ENCODE data around the gene EPHX1.
"Not testable (repeated sequence)": the region's sequence is repeated elsewhere in the genome, so short reads cannot be mapped to it uniquely, and the experiment has no call there.

Gene EPHX1

DNA sequence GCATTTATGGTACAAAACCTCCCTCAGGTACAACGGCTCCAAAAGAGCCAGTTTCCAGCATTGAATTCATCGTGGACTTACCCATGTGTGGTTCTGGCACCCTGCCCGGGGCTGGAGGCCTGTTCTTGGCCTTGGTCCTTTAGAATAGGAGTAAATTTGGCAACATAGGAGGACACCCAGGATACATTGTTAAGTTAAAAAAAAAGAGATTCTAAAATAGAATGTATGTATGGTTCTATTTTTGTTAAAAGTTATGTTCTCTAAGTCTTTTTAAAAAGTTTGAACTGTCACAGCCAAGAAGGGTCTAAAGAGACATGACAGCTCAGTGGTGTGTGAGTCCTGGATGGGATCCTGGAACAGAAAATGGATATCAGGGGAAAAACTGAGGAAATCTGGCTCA, 25.9 kb downstream of the EPHX1 start:
- H3K4me3 Mint-ChIP-seq = no peak overlapping the region
- H3K36me3 Mint-ChIP-seq = peaks cover 0 to 2% of the 10 kb centered on the region in 2 donors
- H3K27me3 Mint-ChIP-seq = no peaks in the 10 kb centered on the region
- ATAC-seq (replicated peaks) (no peak), DNase-seq (no peak)
- no peak overlapping the region for H3K27ac Mint-ChIP-seq
- peaks cover 0 to 2% of the 10 kb centered on the region in 2 donors for H3K4me1 Mint-ChIP-seq
- H3K9me3 Mint-ChIP-seq = no peaks in the 10 kb centered on the region

DNA sequence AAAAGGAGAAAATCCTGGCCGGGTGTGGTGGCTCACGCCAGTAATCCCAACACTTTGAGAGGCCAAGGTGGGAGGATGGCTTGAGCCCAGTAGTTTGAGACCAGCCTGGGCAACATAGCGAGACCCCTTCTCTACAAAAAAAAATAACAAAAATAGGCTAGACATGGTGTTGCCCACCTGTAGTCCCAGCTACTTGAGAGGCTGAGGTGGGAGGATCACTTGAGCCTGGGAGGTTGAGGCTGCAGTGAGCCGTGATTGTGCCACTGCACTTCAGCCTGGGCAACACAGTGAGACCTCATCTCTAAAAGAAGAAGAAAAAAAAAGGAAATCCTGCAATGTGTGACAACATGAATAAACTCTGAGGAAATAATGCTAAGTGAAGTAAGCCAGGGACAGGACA, 26.4 kb downstream of the EPHX1 start:
- not testable (repeated sequence) for ATAC-seq (replicated peaks); H3K27me3 Mint-ChIP-seq; DNase-seq; H3K9me3 Mint-ChIP-seq; H3K36me3 Mint-ChIP-seq; H3K4me1 Mint-ChIP-seq; H3K27ac Mint-ChIP-seq; H3K4me3 Mint-ChIP-seq

DNA sequence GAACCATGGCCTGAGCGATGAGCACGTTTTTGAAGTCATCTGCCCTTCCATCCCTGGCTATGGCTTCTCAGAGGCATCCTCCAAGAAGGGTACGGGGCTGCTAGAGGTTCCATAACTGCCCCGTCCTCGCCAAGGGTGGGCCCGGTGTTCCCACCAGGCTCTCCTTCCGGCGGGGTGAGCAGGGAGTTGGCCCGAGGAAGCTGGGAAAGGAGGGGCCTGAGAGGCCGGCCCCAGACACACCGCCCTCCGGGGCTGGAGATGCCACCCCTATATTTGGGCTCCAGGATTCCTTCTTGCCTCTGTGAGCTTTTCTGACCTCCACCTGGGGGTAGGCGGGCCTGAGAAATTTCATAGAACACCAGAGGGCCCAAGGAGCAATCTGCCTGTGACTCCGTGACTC, 28.9 kb downstream of the EPHX1 start:
- H3K9me3 Mint-ChIP-seq = no peaks in the 10 kb centered on the region
- H3K4me3 Mint-ChIP-seq = no peak overlapping the region
- H3K27ac Mint-ChIP-seq = no peak overlapping the region
- no peaks in the 10 kb centered on the region for H3K27me3 Mint-ChIP-seq
- peaks cover 3 to 9% of the 10 kb centered on the region in 2 donors for H3K4me1 Mint-ChIP-seq
- no peak for ATAC-seq (replicated peaks)
- peaks cover 2 to 3% of the 10 kb centered on the region in 2 donors for H3K36me3 Mint-ChIP-seq
- no peak for DNase-seq

DNA sequence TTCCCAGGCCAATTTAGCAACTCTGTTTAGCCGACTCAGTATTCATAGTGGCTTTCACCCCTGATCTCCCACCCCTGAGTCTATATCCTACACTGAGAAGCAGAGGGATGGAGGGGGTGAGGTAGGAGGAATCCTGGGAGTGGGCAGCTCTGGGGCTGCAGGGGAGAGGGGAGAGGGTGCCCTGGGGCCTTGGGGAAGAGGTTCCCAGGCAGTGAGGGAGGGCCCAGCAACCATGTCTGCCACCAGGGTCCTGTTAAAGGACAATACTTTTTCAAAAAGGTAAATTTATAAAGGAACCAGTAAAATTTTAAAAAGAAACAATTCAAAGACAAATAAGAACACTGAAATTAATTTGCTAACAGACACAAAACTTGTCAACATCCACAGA, 30.3 kb downstream of the EPHX1 start:
- Mint-ChIP-seq H3K27me3 (no peaks in the 10 kb centered on the region), H3K4me3 (no peak overlapping the region), H3K27ac (peak overlapping the region; percentile 51), H3K36me3 (peaks cover 2 to 7% of the 10 kb centered on the region in 2 donors), H3K9me3 (no peaks in the 10 kb centered on the region), H3K4me1 (peaks cover 7 to 10% of the 10 kb centered on the region in 2 donors)
- DNase-seq = no peak
- ATAC-seq (replicated peaks) = no peak

DNA sequence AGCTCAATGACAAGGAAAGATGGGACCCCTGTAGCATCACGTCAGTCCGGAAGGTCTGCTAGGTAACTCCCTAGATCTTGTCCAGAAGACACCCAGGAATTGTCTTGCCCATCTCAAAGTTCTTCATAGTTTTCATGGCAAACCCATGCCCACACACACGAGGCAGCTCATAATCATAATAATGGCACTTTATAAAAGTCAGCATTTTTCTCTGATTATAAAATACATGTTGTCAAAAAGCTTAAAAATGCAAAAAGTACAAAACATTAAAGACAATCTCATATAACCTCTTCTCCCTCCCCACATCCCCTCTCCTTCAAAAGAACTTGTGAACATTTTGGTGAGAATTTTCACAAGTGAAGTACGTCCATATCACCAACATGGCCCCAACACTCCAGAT, 30.8 kb downstream of the EPHX1 start:
- Mint-ChIP-seq H3K4me3 (no peak overlapping the region), H3K4me1 (peaks cover 9 to 15% of the 10 kb centered on the region in 2 donors), H3K9me3 (no peaks in the 10 kb centered on the region), H3K27me3 (no peaks in the 10 kb centered on the region), H3K36me3 (peaks cover 5 to 7% of the 10 kb centered on the region in 2 donors), H3K27ac (no peak overlapping the region)
- DNase-seq (no peak), ATAC-seq (replicated peaks) (no peak)

DNA sequence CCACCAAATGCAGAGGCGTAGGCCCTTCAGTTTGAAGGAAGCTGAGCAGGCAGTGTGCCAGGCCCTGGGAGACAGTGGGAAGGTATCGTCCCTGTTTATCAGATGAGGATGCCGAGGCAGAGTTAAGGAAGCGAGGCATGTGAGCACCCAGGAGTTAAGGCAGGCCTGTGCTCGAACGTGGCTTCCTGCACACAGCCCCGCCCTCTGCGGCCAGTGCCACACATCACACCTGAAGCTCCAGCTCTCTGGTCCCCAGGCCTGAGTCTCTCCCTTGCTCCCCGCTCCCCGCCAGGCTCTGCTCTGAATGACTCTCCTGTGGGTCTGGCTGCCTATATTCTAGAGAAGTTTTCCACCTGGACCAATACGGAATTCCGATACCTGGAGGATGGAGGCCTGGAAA, 32.1 kb downstream of the EPHX1 start:
- ATAC-seq (replicated peaks) = no peak
- no peaks in the 10 kb centered on the region for H3K9me3 Mint-ChIP-seq

DNA sequence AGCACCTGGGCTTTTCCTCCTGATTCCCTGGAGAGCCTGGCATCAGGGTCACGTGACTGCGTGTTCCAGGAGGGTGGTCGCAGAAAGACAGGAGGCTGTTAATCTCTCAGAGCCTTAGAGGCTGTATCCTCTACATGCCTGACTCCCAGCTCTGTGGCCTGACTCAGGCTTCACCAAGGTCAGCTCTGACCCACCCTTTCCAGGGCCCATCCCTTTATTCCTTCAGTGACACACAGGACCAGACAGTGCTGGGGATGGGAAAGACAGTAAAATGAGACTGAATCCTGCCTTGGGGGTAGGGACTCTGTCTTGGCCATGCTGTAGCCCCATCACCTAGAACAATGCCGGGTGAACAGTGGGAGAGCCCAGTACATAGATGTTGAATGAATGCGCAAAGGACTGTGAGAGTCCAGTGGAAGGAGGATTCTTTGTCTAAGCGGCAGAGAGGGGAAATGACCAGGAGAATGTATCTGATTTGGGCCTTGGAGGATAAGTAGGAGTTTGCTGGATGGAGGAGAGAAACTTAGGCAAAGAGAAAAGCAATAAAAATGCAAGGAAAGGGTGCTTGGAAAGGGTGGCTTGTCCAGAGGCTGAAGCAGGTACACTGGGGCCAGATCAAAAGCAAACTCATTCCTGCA, 33.0 kb downstream of the EPHX1 start:
- Mint-ChIP-seq H3K27ac (no peak overlapping the region), H3K9me3 (no peaks in the 10 kb centered on the region), H3K27me3 (no peaks in the 10 kb centered on the region), H3K36me3 (peaks cover 11 to 16% of the 10 kb centered on the region in 2 donors), H3K4me3 (no peak overlapping the region), H3K4me1 (peaks cover 22 to 37% of the 10 kb centered on the region in 2 donors)
- ATAC-seq (replicated peaks) = no peak
- no peak for DNase-seq

More for the DNA sequence above, 32.1 kb downstream of the EPHX1 start:
- H3K4me3 Mint-ChIP-seq = no peak overlapping the region
- peaks cover 15 to 29% of the 10 kb centered on the region in 2 donors for H3K4me1 Mint-ChIP-seq
- no peak for DNase-seq
- H3K27me3 Mint-ChIP-seq = no peaks in the 10 kb centered on the region
- H3K36me3 Mint-ChIP-seq = peaks cover 11 to 16% of the 10 kb centered on the region in 2 donors
- H3K27ac Mint-ChIP-seq = no peak overlapping the region

DNA sequence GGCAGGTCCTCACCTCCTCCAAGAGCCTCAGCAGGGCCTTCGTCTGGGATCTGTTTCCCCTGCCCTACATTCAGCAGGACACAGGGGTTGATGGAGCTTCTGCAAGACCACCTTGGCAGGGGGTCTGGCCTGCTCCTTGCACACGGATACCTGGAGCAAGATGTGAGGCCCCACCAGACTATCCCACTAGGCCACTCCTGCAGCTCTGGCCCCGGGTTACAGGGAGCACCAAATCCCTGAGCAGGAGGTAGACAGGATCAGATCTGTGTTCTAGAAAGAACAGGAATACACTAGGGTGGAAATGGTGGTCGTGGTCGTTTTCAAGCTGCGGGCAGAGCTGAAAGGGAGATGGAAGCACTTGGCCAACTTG, 33.5 kb downstream of the EPHX1 start:
- DNase-seq (no peak), ATAC-seq (replicated peaks) (no peak)
- Mint-ChIP-seq H3K36me3 (peaks cover 11 to 17% of the 10 kb centered on the region in 2 donors), H3K4me1 (peaks cover 27 to 42% of the 10 kb centered on the region in 2 donors), H3K27ac (no peak overlapping the region), H3K27me3 (no peaks in the 10 kb centered on the region), H3K9me3 (no peaks in the 10 kb centered on the region), H3K4me3 (no peak overlapping the region)

DNA sequence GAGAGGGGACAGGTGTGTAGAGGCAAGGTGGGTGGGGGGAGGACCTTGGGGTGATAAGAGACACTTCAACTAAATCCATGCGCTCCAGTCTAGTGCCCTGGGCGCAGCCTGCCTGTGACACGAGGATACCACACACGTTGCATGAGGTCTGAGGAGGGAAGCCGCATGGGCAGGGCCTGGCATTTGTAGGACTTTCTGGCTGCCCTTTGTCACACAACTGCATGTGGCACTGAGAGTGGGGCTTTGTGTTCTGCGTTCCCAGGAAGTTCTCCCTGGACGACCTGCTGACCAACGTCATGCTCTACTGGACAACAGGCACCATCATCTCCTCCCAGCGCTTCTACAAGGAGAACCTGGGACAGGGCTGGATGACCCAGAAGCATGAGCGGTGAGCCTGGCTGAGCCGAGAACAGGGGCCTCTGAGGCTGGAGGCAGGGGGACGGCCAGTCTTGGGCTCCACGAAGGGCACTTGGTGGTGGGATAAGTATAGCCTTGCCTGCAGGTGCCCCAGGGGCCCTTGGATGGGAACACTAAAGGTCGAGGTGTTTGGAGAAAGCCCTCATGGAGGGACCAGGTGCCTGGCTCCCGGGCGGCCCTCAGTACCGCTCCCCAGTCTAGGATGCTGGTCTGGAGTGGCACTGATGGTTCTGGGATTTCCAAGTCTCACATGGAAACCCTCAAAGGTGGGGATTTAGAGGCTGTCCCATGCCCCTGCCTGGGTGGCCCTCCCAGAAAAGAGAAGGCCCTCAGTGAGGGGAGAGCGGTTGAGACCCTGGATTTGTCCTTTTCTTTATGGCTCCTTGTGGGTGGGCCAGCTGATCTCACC, 34.5 kb downstream of the EPHX1 start:
- Mint-ChIP-seq H3K27ac (no peak overlapping the region), H3K4me1 (peaks cover 35 to 52% of the 10 kb centered on the region in 2 donors), H3K27me3 (no peaks in the 10 kb centered on the region), H3K9me3 (no peaks in the 10 kb centered on the region), H3K4me3 (no peak overlapping the region), H3K36me3 (peaks cover 11 to 24% of the 10 kb centered on the region in 2 donors)
- ATAC-seq (replicated peaks) = no peak
- DNase-seq = no peak

DNA sequence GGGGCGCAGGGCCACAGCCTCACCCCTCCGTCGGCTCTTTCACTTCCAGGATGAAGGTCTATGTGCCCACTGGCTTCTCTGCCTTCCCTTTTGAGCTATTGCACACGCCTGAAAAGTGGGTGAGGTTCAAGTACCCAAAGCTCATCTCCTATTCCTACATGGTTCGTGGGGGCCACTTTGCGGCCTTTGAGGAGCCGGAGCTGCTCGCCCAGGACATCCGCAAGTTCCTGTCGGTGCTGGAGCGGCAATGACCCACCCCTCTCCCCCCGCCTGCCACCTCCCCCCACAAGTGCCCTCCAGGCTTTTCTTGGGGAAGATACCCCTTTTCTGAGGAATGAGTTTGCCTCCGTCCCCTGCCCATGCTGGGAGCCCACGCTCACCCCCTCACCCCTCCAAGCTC, 35.2 kb downstream of the EPHX1 start:
- peaks cover 15 to 30% of the 10 kb centered on the region in 2 donors for H3K36me3 Mint-ChIP-seq
- H3K9me3 Mint-ChIP-seq = no peaks in the 10 kb centered on the region
- ATAC-seq (replicated peaks) (no peak), DNase-seq (no peak)
- H3K27me3 Mint-ChIP-seq = no peaks in the 10 kb centered on the region
- no peak overlapping the region for H3K4me3 Mint-ChIP-seq
- peaks cover 40 to 59% of the 10 kb centered on the region in 2 donors for H3K4me1 Mint-ChIP-seq
- H3K27ac Mint-ChIP-seq = no peak overlapping the region

DNA sequence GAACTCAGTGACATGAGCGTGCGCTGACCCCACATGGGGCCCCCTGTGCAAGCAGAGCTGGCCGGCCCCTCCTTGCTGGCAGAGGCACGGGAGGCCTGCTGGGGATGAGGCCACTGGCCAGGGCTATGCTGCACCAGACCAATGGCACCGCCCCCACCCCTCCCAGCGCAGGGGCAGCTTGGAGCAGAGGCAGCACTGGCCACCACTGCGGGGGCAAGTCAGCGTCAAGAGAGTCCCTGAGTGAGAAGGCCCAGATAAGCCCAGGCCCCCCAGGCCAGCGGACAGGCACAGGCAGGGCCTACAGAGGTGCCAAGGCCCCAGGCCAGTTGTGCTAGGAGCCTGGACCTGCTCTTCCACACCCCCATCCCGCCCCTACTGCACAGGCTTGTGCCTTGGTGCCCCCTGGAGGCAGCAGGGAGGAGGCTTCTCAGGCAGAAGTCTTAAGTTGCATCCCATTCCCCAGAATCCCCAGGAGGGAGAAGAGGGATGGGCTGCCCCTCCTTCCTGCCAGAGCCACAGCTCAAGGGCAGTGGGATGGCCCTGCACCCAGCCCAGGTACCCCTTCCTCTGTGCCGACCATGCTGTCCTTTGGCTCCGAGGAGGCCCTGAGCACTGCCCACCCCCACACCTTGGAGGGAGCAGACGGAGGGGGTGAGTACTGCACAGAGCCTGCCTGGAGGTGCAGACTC, 35.8 kb downstream of the EPHX1 start:
- Mint-ChIP-seq H3K36me3 (peaks cover 18 to 34% of the 10 kb centered on the region in 2 donors), H3K27me3 (no peaks in the 10 kb centered on the region), H3K4me3 (no peak overlapping the region), H3K4me1 (peaks cover 41 to 61% of the 10 kb centered on the region in 2 donors), H3K9me3 (no peaks in the 10 kb centered on the region), H3K27ac (peak overlapping the region; percentile 31)
- ATAC-seq (replicated peaks) = no peak
- no peak for DNase-seq

DNA sequence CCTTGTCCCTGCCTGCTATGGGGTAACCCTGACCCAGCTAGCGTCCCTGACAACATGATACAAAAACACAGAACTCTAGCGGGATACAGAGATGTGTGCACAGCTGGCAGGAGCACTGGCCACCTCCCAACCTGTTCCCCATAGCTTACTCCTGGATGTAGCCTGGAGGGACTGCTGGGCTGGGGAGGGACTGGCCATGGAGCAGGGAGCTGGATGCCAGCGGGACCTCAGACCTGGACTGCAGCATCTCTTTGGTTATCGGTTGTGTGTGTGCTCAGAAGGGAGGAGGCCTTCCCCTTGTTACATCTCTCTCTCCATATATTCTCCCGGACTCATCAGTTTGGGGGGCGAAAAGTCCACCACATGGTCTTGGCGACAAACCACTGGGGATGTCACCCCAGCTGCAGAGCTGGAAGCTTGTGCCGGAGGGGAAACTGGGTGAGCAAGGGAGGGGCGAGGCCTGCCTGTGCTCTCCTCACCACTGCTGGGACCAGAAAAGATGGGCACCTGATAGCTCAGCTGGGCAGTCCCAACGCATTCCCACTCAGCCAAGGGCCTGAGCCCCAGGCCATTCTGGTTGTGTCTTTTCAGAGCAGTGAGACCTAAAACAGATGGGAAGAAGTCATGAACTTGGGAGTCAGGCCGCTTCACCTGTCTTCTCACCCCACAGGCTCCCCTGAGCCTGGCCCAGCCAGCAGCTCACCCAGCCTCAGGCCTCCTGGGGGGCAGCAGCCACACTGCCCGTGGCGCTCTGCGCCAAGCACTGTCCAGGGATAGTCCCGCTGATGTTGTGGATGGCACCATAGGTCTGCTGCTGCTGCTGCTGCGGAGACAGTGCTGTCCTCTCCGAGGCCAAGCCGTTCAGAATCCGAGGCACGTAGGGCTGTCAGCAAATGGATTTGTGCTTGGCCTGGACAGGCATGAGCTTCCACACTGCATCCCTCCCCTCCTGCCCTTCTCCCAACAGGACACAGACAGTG, 36.7 kb downstream of the EPHX1 start:
- DNase-seq (no peak), ATAC-seq (replicated peaks) (no peak)
- Mint-ChIP-seq H3K36me3 (peaks cover 22 to 40% of the 10 kb centered on the region in 2 donors), H3K27me3 (no peaks in the 10 kb centered on the region), H3K4me1 (peaks cover 44 to 66% of the 10 kb centered on the region in 2 donors), H3K27ac (no peak overlapping the region), H3K9me3 (peaks cover 0 to 2% of the 10 kb centered on the region in 2 donors), H3K4me3 (no peak overlapping the region)

DNA sequence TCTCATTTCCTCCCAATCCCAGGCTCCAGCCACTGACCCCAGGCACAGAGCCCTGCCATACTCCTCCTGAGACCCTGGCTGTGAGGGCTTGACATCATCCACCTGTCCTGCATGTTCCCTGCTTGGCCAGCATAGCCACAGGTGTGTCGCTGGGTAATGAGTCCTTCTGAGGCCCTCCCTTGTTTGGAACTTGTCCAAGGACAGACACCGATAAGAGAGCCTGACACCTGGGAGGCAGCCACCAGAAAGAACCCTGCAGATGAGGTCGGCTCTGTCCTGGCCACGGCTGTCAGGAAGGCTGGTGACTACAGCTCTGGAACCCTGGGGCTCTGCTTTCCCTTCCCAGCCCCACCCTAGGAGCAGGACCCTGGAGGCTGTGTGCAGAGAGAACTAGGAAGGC, 37.7 kb downstream of the EPHX1 start:
- ATAC-seq (replicated peaks) = no peak
- Mint-ChIP-seq H3K4me3 (peak overlapping the region in 1 of 2 donors; percentile 45), H3K36me3 (peaks cover 32 to 50% of the 10 kb centered on the region in 2 donors), H3K27me3 (no peaks in the 10 kb centered on the region), H3K9me3 (peaks cover 0 to 6% of the 10 kb centered on the region in 2 donors), H3K27ac (peak overlapping the region; percentile 89), H3K4me1 (peaks cover 54 to 71% of the 10 kb centered on the region in 2 donors)
- DNase-seq = no peak

Measured in stimulated activated naive B cell treated with anti-CD40 and anti-IgM and Interleukin-4, amounts not matched to agents 10 μg/mL and 1 μg/mL and 100 μg/mL, for 72 hours (primary cell).